GM06990 (cell line): ENCODE results near the gene CAB39.
"Not testable (repeated sequence)": the region's sequence is repeated elsewhere in the genome, so short reads cannot be mapped to it uniquely, and the experiment has no call there.

Source experiments
- DNase-seq: peaks from one replicate; pipeline ENCODE4 v3.0.0-alpha.2; 2011; ENCODE audit not compliant: insufficient read length; ENCODE audit errors: extremely low read depth
- H3K27me3 ChIP-seq: replicated peaks from 2 replicates; pipeline ENCODE4 v1.6.0; 2011; ENCODE audit warnings: low read length; ENCODE audit not compliant: control insufficient read depth, insufficient read depth
- H3K36me3 ChIP-seq: 2 replicates; pipeline ENCODE4 v1.5.1; 2011; ENCODE audit warnings: low read length; ENCODE audit not compliant: control insufficient read depth, insufficient read depth
- H3K4me3 ChIP-seq: replicated peaks from 2 replicates; pipeline ENCODE4 v1.5.1; 2011; ENCODE audit warnings: low read depth, mild to moderate bottlenecking, control low read depth, low read length
- CTCF ChIP-seq: IDR thresholded peaks from 2 replicates; pipeline ENCODE4 v1.5.1; 2011; ENCODE audit warnings: low read length, control low read depth, mild to moderate bottlenecking, inconsistent platforms; ENCODE audit not compliant: insufficient read depth, poor library complexity, severe bottlenecking

Gene CAB39

GRCh38 chr2:230692760-230693159 is 19.9 kb upstream of the CAB39 start:
- H3K36me3 ChIP-seq, result no peaks in the 10 kb centered on the region
- no peak overlapping the region for H3K4me3 ChIP-seq
- DNase-seq, result no peak
- no peaks in the 10 kb centered on the region for H3K27me3 ChIP-seq
- no peak for TF ChIP-seq CTCF

- Histone ChIP-seq H3K36me3 (no peaks in the 10 kb centered on the region), H3K27me3 (no peaks in the 10 kb centered on the region), H3K4me3 (no peak overlapping the region)
- no peak for DNase-seq
- no peak for TF ChIP-seq CTCF
Observed at GRCh38 chr2:230693411-230693810, 19.2 kb upstream of the CAB39 start.

GRCh38 chr2:230694241-230694640 is 18.4 kb upstream of the CAB39 start:
- H3K36me3 ChIP-seq, result no peaks in the 10 kb centered on the region
- no peak for TF ChIP-seq CTCF
- no peak for DNase-seq
- H3K27me3 ChIP-seq, result no peaks in the 10 kb centered on the region
- no peak overlapping the region for H3K4me3 ChIP-seq

- no peaks in the 10 kb centered on the region for H3K27me3 ChIP-seq
- H3K36me3 ChIP-seq, result no peaks in the 10 kb centered on the region
- no peak for DNase-seq
- no peak for TF ChIP-seq CTCF
- no peak overlapping the region for H3K4me3 ChIP-seq
Observed at GRCh38 chr2:230695551-230695950, 17.1 kb upstream of the CAB39 start.

- DNase-seq, result no peak
- TF ChIP-seq CTCF, result no peak
- Histone ChIP-seq H3K4me3 (no peak overlapping the region), H3K36me3 (no peaks in the 10 kb centered on the region), H3K27me3 (no peaks in the 10 kb centered on the region)
Observed at GRCh38 chr2:230696670-230697069, 16.0 kb upstream of the CAB39 start.

GRCh38 chr2:230697676-230698075 is 15.0 kb upstream of the CAB39 start:
- DNase-seq, result no peak
- H3K36me3 ChIP-seq, result no peaks in the 10 kb centered on the region
- no peak for TF ChIP-seq CTCF
- no peaks in the 10 kb centered on the region for H3K27me3 ChIP-seq
- H3K4me3 ChIP-seq, result no peak overlapping the region

GRCh38 chr2:230698753-230699152 is 13.9 kb upstream of the CAB39 start:
- not testable (repeated sequence) for H3K27me3 ChIP-seq, H3K36me3 ChIP-seq, DNase-seq, H3K4me3 ChIP-seq
